Measurements from ENCODE around the gene ZNF611.
A peak's percentile ranks its signal among the peaks of the same experiment; 100 is the strongest.
"Not testable (repeated sequence)": the region's sequence is repeated elsewhere in the genome, so short reads cannot be mapped to it uniquely, and the experiment has no call there.

Gene ZNF611

DNA sequence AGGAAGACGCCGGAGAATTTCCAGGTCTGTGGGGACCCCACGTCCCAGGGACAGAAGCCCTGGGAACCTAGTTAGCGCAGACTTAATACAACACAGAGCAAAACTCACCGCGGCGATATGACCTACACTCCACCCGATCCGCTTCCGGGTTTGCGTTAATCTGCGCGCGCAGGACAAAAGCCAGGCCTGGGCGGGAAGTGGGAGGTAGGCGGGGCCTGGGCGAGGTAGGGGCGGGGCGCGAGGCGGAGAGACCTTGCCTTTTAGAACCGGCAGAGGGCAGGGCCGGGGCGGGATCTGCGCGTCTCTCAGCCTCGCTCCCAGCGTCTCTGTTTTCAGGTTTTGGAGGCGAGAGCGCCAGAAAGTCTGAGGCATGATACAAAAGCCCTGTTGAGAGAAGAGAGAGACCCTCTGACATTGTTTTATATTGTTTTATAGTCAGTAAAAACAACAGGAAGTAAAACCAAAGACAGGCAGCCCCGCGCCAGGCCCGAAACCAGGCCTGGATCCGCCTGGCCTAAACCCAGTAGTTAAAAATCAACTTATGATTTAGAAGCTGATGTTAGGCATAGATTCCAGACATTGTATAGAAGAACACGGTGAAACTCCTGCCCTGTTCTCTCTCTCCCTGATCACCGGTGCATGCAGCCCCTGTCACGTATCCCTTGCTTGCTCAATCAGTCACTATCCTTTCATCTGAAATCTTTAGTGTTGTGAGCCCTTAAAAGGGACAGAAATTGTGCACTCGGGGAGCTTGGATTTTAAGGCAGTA lies at the start of gene ZNF611:
ZNF611 (minus strand) TSS at position 152 of the 769 bp plus-strand sequence. CDS start 19,150 bp downstream, outside the sequence.
- peak; percentile 82 for DNase-seq

DNA sequence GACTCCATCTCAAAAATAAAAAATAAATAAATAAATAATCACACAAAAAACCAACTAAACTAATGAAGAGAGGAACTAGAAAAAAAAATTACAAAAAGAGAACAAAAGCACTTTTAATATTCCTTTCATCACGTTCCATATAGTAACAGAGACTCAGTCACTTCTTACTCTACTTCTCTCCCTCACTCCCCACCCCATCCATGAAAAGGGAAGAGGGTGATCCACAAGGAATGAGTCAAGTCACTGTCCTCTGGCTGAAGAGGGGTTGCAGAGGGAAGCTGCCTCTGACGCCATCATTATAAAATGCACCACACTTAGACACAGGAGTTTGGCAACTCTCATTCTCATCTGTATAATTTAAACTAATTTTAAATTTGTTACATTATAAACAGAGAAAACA lies 48.0 kb upstream of the ZNF611 start:
- not testable (repeated sequence) for DNase-seq

DNA sequence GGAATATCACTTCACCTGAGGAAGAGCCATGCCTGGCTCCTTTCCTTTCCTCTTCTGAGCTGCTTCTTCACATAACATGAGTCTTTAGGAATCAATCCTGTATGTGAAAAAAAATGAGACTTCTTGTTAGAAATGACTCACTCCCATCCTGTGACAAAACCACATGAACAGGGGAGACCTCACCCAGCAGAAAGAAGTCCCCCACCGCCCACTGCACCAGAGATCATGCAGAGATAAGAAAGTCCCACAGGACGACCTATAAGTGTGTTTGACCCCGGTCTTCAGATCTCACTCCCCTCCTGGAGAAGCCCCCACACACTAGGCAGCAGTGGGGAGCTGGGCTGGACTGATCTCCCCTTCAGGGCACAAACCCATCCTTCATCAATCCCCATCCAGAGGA lies 44.0 kb upstream of the ZNF611 start:
- DNase-seq: no peak

GRCh38 chr19:52756447-52756846 lies 21.6 kb upstream of the ZNF611 start:
- not testable (repeated sequence) for DNase-seq

DNA sequence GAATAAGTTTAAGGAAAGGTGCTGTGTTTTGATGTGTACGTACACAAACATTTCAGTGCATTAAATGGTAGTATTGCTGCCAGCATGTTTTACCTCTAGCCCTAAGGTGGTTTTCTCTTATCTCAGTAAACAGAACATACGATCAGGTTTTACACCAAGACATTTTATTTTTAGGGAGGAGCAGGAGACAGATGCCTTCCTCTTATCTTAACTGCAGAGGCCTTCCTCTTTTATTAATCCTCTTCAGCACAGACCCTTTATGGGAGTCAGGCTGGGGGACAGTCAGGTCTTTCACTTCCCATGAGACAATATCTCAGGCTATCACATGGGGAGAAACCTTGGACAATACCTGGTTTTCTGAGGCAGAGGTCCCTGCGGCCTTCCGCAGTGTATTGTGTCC lies 14.9 kb upstream of the ZNF611 start:
- DNase-seq: no peak

DNA sequence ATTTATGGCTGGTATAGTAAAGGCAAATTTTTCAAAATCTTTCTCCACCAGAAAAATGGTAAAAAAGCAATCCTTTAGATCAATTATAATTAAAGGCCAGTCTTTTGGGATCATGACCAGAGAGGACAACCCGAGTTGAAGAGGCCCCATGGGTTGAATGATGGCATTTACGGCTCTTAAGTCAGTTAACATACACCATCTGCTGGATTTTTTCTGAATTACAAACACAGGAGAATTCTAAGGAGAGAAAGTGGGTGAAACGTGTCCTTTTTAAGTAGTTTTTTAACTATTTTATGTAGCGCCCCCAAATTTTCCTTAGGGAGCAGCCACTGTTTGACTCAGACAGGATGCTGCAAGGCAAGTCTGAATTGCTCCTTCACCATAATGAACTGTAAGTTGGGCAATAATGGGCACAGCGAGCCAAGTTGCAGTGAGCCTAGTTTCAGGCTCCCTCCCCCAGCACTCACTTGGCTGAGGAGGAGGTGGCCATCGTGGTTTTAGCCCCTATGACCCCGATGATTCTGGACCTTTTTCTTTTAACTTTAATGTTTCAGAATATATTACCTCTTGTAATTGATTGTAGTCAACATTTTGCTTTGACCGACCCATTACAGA lies 13.6 kb upstream of the ZNF611 start:
- no peak for DNase-seq

GRCh38 chr19:52745919-52746318 lies 11.1 kb upstream of the ZNF611 start:
- DNase-seq: not testable (repeated sequence)

- no peak for DNase-seq
These were observed 8.2 kb upstream of the ZNF611 start for GRCh38 chr19:52743091-52743490.

- DNase-seq: no peak
These were observed 7.7 kb upstream of the ZNF611 start for GRCh38 chr19:52742516-52742915.

GRCh38 chr19:52741951-52742485 lies 7.2 kb upstream of the ZNF611 start:
- no peak for DNase-seq

DNA sequence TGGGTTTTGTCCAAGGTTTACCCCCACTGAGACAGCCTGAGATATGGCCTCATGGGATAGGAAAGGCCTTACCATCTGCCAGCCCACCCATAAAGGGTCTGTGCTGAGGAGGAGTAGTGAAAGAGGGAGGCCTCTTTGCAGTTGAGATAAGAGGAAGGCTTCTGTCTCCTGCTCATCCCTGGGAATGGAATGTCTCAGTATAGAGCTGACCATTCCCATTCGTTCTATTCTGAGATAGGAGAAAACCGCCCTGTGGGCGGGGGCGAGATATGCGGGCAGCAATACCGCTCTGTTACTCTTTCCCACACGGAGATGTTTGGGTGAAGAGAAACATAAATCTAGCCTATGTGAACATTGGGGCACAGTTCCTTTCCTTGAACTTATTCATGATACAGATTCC lies 6.5 kb upstream of the ZNF611 start:
- not testable (repeated sequence) for DNase-seq

DNA sequence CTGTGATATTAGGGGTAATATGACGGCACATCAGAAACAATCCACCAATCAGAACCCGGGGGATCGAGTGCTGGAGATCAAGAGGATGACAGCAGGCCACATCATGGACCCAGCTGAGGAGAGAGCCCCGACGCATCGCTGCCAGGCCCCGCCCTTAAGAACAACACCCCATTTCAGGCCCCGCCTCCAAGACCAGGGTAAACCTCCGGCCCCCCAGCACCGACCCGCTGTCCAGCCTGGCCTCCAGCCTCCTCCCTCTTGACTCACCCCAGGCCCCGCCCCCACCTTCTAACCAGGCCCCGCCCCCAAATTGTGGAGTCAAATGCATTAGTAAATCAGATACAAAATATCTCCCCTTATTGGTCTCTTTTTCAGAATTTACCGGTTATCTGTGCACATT lies 4.7 kb upstream of the ZNF611 start:
- DNase-seq: no peak

DNA sequence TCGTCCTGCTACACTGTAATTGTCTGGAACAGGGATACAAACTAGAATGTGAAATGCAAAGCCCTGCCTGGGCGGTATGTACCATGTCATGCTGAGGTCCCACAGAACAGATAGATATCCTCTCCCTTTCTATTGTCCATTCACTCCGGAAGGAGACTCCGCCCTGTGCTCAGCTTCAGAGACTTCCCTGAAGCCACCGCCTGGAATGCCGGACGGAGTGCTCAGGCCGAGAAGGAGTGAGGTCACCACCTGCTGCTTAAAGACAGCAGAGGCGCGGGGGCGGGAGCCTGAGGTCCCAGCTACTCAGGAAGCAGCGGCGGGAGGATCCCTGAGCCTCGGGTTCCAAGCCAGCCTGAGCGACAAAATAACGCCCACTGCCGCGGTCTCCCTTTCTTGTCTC lies 890 bp upstream of the ZNF611 start:
- no peak for DNase-seq

GRCh38 chr19:52734331-52734892 lies 432 bp downstream of the ZNF611 start:
- no peak for DNase-seq

DNA sequence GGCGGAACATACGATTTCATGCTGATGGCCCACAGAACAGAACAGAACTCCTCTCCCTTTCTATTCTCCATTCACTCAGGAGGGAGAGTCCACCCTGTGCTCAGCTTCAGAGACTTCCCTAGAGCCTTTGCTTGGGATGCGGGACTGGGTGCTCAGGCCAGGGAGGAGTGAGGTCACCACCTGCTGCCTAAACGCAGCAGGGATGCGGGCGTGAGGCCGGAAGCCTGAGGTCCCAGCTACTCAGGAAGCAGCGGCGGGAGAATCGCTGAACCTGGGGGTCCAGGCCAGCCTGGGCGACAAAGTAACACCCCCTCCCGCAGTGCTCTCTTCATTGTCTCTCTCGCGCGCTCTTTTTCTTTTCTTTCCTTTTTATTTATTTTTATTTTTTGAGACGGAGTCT lies 8.8 kb downstream of the ZNF611 start:
- not testable (repeated sequence) for DNase-seq

- DNase-seq: no peak
These were observed 9.3 kb downstream of the ZNF611 start for GRCh38 chr19:52725528-52725961.

GRCh38 chr19:52724701-52725514 lies 9.9 kb downstream of the ZNF611 start:
- DNase-seq: no peak

DNA sequence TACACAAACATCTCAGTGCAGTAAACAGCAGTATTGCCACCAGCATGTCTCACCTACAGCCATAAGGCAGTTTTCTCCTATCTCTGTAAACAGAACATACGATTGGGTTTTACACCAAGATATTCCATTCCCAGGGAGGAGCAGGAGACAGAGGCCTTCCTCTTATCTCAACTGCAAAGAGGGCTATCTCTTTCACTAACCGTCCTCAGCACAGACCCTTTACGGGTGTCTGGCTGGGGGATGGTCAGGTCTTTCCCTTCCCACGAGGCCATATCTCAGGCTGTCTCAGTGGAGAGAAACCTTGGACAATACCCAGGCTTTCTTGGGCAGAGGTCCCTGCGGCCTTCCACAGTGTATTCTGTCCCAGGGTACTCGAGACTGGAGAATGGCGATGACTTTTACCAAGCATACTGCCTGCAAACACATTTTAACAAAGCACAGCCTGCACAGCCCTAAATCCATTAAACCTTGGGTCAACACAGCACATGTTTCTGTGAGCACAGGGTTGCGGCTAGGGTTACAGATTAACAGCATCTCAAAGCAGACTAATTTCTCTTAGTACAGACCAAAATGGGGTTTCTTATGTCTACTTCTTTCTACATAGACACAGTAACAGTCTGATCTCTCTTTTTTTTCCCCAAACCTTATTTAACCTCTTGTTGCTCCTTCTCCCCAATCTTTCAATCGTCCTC lies 10.8 kb downstream of the ZNF611 start:
- not testable (repeated sequence) for DNase-seq

DNA sequence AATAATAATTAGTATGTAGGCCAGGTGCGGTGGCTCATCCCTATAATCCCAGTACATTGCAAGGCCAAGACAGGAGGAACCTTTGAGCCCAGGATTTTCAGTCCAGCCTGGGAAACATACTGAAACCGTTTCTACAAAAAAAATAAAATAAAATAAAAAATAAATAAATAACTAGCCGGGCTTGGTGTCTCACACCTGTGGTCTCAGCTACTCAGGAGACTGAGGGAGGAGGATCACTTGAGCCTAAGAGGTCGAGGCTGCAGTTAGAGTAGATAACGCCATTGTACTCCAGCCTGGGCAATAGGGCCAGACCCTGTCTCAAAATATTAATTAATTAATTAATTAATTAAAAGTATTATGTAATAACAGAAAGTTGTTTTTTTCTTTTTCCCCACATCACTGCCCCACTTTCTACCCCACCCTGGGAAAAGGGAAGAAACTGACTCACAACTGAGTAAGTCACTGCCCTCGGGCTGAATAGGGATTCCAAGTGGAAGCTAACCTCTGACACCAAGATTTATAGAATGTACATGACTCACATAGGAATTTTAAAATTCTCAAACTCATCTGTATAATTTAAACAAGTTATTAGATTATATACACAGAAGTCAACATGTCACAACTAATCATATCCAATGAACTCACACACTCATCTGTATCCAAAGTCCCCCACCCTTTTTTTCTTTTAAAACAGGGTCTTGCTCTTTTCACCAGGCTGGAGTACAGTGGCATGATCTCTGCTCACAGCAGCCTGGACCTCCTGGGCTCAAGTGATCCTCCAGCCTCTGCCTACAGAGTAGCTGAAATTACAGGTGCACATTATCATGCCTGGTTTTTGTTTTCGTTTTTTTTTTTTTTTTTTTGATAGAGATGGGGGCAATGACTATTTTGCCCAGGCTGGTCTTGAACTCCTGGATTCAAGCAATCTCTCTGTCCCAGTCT lies 12.5 kb downstream of the ZNF611 start:
- no peak for DNase-seq

GRCh38 chr19:52720541-52720940 lies 14.3 kb downstream of the ZNF611 start:
- not testable (repeated sequence) for DNase-seq

DNA sequence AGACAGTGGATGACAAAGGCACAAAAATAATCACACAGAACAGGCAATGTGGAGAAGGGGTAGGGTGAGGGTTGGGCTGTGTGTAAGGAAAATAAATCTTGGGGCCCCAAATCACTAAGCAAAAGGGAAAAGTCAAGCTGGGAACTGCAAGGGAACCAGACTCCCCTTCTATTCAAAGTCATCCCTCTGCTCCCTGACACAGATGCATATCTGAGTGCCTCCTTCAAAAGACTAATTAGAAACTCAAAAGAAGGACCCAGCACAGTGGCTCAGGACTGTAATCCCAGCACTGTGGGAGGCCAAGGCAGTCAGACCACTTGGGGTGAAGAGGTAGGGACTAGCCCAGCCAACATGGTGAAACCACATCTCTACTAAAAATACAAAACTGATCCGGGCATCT lies 18.3 kb downstream of the ZNF611 start:
- no peak for DNase-seq
